Effector memory CD4-positive, alpha-beta T cell (primary cell): Measurements from ENCODE around the gene TEX53.

Source experiments
- DNase-seq, 3 donors: peaks; one replicate each; pipeline ENCODE4 v3.0.0-alpha.2; 2020
- H3K27ac ChIP-seq: 2 replicates; pipeline ENCODE4 v1.7.0; 2013; ENCODE audit warnings: mild to moderate bottlenecking, low read length, moderate library complexity; ENCODE audit not compliant: insufficient read depth, poor library complexity, severe bottlenecking
- H3K27me3 ChIP-seq: replicated peaks from 2 replicates; pipeline ENCODE4 v1.7.0; 2013; ENCODE audit warnings: mild to moderate bottlenecking, low read length; ENCODE audit not compliant: insufficient read depth, control insufficient read depth, poor library complexity, severe bottlenecking
- H3K36me3 ChIP-seq: 2 replicates; pipeline ENCODE4 v1.7.0; 2013; ENCODE audit warnings: mild to moderate bottlenecking, low read length, moderate library complexity; ENCODE audit not compliant: control insufficient read depth, insufficient read depth
- H3K4me1 ChIP-seq: 2 replicates; pipeline ENCODE4 v1.7.0; 2013; ENCODE audit warnings: low read length, mild to moderate bottlenecking; ENCODE audit not compliant: control insufficient read depth, insufficient read depth, poor library complexity, severe bottlenecking
- H3K4me3 ChIP-seq: 2 replicates; pipeline ENCODE4 v1.7.0; 2013; ENCODE audit warnings: low read length, low read depth, mild to moderate bottlenecking; ENCODE audit not compliant: insufficient read depth, poor library complexity, severe bottlenecking
- H3K9me3 ChIP-seq: 2 replicates; pipeline ENCODE4 v1.7.0; 2013; ENCODE audit warnings: mild to moderate bottlenecking, low read length, moderate library complexity; ENCODE audit not compliant: control insufficient read depth

The TEX53 gene

GRCh38 chr9:114691046-114691955 lies 33.7 kb upstream of the TEX53 start:
- H3K4me3 ChIP-seq, result peak overlapping the region; percentile 20
- no peaks in the 10 kb centered on the region for H3K9me3 ChIP-seq
- H3K36me3 ChIP-seq, result no peaks in the 10 kb centered on the region
- DNase-seq, result peak; percentile 16 to 51 (median 39)
- H3K4me1 ChIP-seq, result peaks cover 20% of the 10 kb centered on the region
- H3K27ac ChIP-seq, result peak overlapping the region; percentile 54
- H3K27me3 ChIP-seq, result no peaks in the 10 kb centered on the region

GRCh38 chr9:114690308-114690707 lies 32.7 kb upstream of the TEX53 start:
- no peak for DNase-seq
- H3K27ac ChIP-seq, result peak overlapping the region; percentile 54

GRCh38 chr9:114689813-114690212 lies 32.2 kb upstream of the TEX53 start:
- peak overlapping the region; percentile 54 for H3K27ac ChIP-seq
- no peaks in the 10 kb centered on the region for H3K27me3 ChIP-seq
- no peak for DNase-seq
- H3K36me3 ChIP-seq, result no peaks in the 10 kb centered on the region
- no peaks in the 10 kb centered on the region for H3K9me3 ChIP-seq
- H3K4me3 ChIP-seq, result no peak overlapping the region
- peaks cover 23% of the 10 kb centered on the region for H3K4me1 ChIP-seq

More at GRCh38 chr9:114690308-114690707, 32.7 kb upstream of the TEX53 start:
- Histone ChIP-seq H3K27me3 (no peaks in the 10 kb centered on the region), H3K4me1 (peaks cover 23% of the 10 kb centered on the region), H3K4me3 (no peak overlapping the region), H3K9me3 (no peaks in the 10 kb centered on the region), H3K36me3 (no peaks in the 10 kb centered on the region)

- Histone ChIP-seq H3K27ac (no peak overlapping the region), H3K27me3 (no peaks in the 10 kb centered on the region), H3K4me3 (no peak overlapping the region), H3K4me1 (peaks cover 23% of the 10 kb centered on the region), H3K9me3 (no peaks in the 10 kb centered on the region), H3K36me3 (no peaks in the 10 kb centered on the region)
- no peak for DNase-seq
Measured at GRCh38 chr9:114688909-114689610, 31.5 kb upstream of the TEX53 start.

GRCh38 chr9:114688379-114688778 lies 30.8 kb upstream of the TEX53 start:
- H3K27ac ChIP-seq, result no peak overlapping the region
- DNase-seq, result no peak
- no peaks in the 10 kb centered on the region for H3K9me3 ChIP-seq
- H3K36me3 ChIP-seq, result no peaks in the 10 kb centered on the region
- H3K27me3 ChIP-seq, result no peaks in the 10 kb centered on the region
- H3K4me3 ChIP-seq, result no peak overlapping the region
- H3K4me1 ChIP-seq, result peaks cover 23% of the 10 kb centered on the region

- no peak for DNase-seq
Measured at GRCh38 chr9:114687034-114687433, 29.4 kb upstream of the TEX53 start.

GRCh38 chr9:114685951-114686350 lies 28.3 kb upstream of the TEX53 start:
- no peak overlapping the region for H3K4me3 ChIP-seq
- DNase-seq, result no peak
- H3K4me1 ChIP-seq, result peaks cover 21% of the 10 kb centered on the region
- no peaks in the 10 kb centered on the region for H3K9me3 ChIP-seq
- no peaks in the 10 kb centered on the region for H3K36me3 ChIP-seq
- no peak overlapping the region for H3K27ac ChIP-seq
- no peaks in the 10 kb centered on the region for H3K27me3 ChIP-seq

More at GRCh38 chr9:114687034-114687433, 29.4 kb upstream of the TEX53 start:
- Histone ChIP-seq H3K27ac (no peak overlapping the region), H3K27me3 (no peaks in the 10 kb centered on the region), H3K9me3 (no peaks in the 10 kb centered on the region), H3K4me1 (peaks cover 24% of the 10 kb centered on the region), H3K4me3 (no peak overlapping the region), H3K36me3 (no peaks in the 10 kb centered on the region)

- DNase-seq, result no peak
- H3K9me3 ChIP-seq, result no peaks in the 10 kb centered on the region
- no peaks in the 10 kb centered on the region for H3K36me3 ChIP-seq
- no peaks in the 10 kb centered on the region for H3K27me3 ChIP-seq
- no peak overlapping the region for H3K4me3 ChIP-seq
- no peak overlapping the region for H3K27ac ChIP-seq
- H3K4me1 ChIP-seq, result peaks cover 12% of the 10 kb centered on the region
Measured at GRCh38 chr9:114684036-114684435, 26.4 kb upstream of the TEX53 start.

- H3K9me3 ChIP-seq, result no peaks in the 10 kb centered on the region
- H3K4me1 ChIP-seq, result peaks cover 12% of the 10 kb centered on the region
- no peaks in the 10 kb centered on the region for H3K36me3 ChIP-seq
- no peak overlapping the region for H3K27ac ChIP-seq
- H3K4me3 ChIP-seq, result no peak overlapping the region
- no peak for DNase-seq
- H3K27me3 ChIP-seq, result no peaks in the 10 kb centered on the region
Measured at GRCh38 chr9:114682846-114683245, 25.2 kb upstream of the TEX53 start.
